MG63 (cell line): ENCODE measurements around the gene GHSR. TPM values are rescaled to one million over a fixed set of nuclear protein-coding genes. Genes with fewer than 3 reads are reported as not detected.
"Not testable (repeated sequence)": the region's sequence is repeated elsewhere in the genome, so short reads cannot be mapped to it uniquely, and the experiment has no call there.

Experiments
- DNase-seq: peaks from one replicate; pipeline ENCODE4 v3.0.0-alpha.2; 2020
- H3K27me3 ChIP-seq: fragments of 250-450 bp; sonication (Bioruptor Pico); 2 replicates; pipeline ENCODE4 v1.5.1; 2020; ENCODE audit warnings: mild to moderate bottlenecking, moderate library complexity
- H3K36me3 ChIP-seq: fragments of 250-450 bp; sonication (Bioruptor Pico); 2 replicates; pipeline ENCODE4 v1.5.1; 2020; ENCODE audit warnings: mild to moderate bottlenecking, moderate library complexity
- H3K4me3 ChIP-seq: fragments of 250-450 bp; sonication (Bioruptor Pico); 2 replicates; pipeline ENCODE4 v1.5.1; 2020; ENCODE audit warnings: mild to moderate bottlenecking, moderate library complexity
- H3K9me3 ChIP-seq: fragments of 250-450 bp; sonication (Bioruptor Pico); 2 replicates; pipeline ENCODE4 v1.5.1; 2020; ENCODE audit warnings: mild to moderate bottlenecking, moderate library complexity
- total RNA-seq: library from RNA; depleted of rRNA; stranded (reverse); fragments of >200 nt; shearing (Covaris generic); gene quantifications from 2 replicates; pipeline ENCODE4 v1.2.3, GENCODE V29; 2014; ENCODE audit warnings: low replicate concordance; rRNA removed

Gene GHSR, protein sequence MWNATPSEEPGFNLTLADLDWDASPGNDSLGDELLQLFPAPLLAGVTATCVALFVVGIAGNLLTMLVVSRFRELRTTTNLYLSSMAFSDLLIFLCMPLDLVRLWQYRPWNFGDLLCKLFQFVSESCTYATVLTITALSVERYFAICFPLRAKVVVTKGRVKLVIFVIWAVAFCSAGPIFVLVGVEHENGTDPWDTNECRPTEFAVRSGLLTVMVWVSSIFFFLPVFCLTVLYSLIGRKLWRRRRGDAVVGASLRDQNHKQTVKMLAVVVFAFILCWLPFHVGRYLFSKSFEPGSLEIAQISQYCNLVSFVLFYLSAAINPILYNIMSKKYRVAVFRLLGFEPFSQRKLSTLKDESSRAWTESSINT
- total RNA-seq = not detected in 2 replicates

DNA sequence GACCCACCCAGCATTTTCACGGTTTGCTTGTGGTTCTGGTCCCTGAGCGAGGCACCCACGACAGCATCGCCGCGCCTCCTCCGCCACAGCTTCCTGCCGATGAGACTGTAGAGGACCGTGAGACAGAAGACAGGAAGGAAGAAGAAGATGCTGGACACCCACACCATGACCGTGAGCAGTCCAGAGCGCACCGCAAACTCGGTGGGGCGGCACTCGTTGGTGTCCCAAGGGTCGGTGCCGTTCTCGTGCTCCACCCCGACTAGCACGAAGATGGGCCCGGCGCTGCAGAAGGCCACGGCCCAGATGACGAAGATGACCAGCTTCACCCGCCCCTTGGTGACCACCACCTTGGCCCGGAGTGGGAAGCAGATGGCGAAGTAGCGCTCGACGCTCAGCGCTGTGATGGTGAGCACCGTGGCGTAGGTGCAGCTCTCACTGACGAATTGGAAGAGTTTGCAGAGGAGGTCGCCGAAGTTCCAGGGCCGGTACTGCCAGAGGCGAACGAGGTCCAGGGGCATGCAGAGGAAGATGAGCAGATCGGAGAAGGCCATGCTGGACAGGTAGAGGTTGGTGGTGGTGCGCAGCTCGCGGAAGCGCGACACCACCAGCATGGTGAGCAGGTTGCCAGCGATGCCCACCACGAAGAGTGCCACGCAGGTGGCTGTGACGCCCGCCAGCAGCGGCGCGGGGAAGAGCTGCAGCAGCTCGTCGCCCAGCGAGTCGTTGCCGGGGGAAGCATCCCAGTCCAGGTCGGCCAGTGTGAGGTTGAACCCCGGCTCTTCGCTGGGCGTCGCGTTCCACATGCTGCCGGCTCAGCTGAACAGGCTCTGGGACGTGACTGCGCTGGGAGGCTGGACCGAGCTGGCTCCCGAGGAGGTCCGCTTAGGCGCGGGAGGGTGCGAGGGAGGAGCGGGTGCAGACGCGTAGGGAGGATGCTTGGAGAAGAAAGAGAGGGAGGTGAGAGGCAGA, at the start of gene GHSR:
TSS of gene GHSR (minus strand) at position 846 of the 969 bp plus-strand sequence. CDS start at position 803, 43 bp downstream.
- peaks cover 2% of the 10 kb centered on the region for H3K9me3 ChIP-seq
- H3K36me3 ChIP-seq = no peaks in the 10 kb centered on the region
- DNase-seq = no peak
- H3K27me3 ChIP-seq = peaks cover 49% of the 10 kb centered on the region
- no peak within 1 kb of the TSS for H3K4me3 ChIP-seq

- not testable (repeated sequence) for H3K27me3 ChIP-seq, H3K36me3 ChIP-seq, H3K9me3 ChIP-seq, H3K4me3 ChIP-seq
- DNase-seq = peak; percentile 63
Measured at GRCh38 chr3:172490198-172490669, 42.0 kb upstream of the GHSR start.

DNA sequence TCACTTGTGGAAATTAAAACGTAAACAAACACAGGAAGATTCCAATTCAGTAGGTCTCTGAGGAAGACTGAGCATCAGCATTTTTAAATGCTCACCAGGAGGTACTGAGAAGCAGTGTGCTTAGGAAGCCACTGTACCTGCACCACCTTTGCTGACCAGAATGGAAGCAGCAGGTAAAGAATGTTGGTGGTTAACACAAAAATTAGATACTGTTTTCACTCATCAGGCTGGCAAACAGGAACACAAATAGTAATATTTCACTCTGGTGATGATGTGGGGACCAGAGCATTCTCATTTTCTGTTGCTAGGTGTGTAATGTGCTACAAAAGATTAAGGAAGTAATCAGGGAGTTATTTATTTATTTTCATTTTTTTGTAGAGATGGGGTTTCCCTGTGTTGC, 29.9 kb upstream of the GHSR start:
- Histone ChIP-seq H3K27me3 (no peaks in the 10 kb centered on the region), H3K9me3 (peaks cover 5% of the 10 kb centered on the region; the same call in 1 of the 2 replicates), H3K36me3 (no peaks in the 10 kb centered on the region), H3K4me3 (no peak overlapping the region)
- DNase-seq = no peak

GRCh38 chr3:172476347-172476746, 28.1 kb upstream of the GHSR start:
- no peaks in the 10 kb centered on the region for H3K27me3 ChIP-seq
- peaks cover 7% of the 10 kb centered on the region for H3K9me3 ChIP-seq
- peak overlapping the region; percentile 57 for H3K4me3 ChIP-seq
- H3K36me3 ChIP-seq = no peaks in the 10 kb centered on the region
- DNase-seq = no peak

DNA sequence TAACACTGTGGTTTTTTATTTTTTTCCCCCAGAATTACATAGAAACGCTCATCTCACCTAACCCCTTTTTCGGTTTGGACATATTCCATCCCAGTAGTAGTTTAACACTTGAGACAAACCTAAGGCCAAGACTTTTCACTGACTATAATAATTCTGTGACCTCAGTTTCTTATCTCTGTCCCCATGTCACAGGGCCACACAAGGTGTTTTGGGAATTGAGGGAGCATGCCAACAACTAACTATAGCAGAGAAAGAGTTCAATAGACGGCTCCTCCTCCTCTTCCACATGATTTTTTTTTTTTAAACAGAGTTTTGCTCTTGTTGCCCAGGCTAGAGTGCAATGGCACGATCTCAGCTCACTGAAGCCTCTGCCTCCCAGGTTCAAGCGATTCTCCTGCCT, 27.4 kb upstream of the GHSR start:
- no peaks in the 10 kb centered on the region for H3K36me3 ChIP-seq
- no peak for DNase-seq
- peaks cover 7% of the 10 kb centered on the region for H3K9me3 ChIP-seq
- no peaks in the 10 kb centered on the region for H3K27me3 ChIP-seq
- no peak overlapping the region for H3K4me3 ChIP-seq

DNA sequence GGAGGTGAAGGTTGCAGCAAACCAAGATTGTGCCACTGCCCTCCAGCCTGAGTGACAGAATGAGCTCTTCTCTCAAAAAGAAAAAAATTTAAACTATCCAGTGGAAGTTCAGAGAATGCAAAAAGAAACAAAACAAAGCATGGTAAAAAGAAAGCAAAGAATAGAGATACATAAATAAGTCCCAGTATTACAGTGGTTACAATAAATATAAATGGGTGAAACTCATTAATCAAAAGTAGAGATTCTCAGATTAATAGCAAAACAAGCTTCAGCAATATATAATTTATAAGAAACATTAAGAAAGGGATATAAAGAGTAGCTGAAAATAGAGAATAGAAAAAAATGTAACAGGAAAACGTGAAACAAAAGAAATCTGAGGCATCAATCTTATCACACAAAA, 23.6 kb upstream of the GHSR start:
- Histone ChIP-seq H3K36me3 (no peaks in the 10 kb centered on the region), H3K27me3 (no peaks in the 10 kb centered on the region)

DNA sequence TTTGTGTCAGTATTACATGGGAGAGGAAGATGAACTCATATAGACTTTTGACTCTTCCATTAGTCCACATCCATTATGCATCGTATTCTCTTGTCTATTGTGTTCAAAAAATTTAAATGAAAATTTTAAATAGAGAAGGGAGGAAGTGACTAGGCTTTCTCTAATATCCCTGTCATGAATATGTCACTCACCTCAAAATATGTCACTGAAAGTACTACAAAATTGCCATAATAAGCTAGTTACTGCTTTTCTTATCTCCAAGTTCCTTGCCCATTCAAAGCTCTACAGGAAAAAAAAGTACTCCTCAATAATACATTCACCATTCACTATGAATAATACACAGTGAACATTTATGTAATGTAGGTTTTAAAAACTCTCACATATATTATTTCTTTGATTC, 22.3 kb upstream of the GHSR start:
- no peak for DNase-seq
- H3K36me3 ChIP-seq = no peaks in the 10 kb centered on the region
- no peaks in the 10 kb centered on the region for H3K27me3 ChIP-seq
- H3K9me3 ChIP-seq = peaks cover 7% of the 10 kb centered on the region
- H3K4me3 ChIP-seq = no peak overlapping the region

More for the DNA sequence above, 23.6 kb upstream of the GHSR start:
- Histone ChIP-seq H3K9me3 (peaks cover 7% of the 10 kb centered on the region), H3K4me3 (no peak overlapping the region)
- DNase-seq = no peak

- H3K27me3 ChIP-seq = no peaks in the 10 kb centered on the region
- peaks cover 6% of the 10 kb centered on the region for H3K9me3 ChIP-seq
- no peak overlapping the region for H3K4me3 ChIP-seq
- no peaks in the 10 kb centered on the region for H3K36me3 ChIP-seq
- DNase-seq = peak; percentile 46
Measured at GRCh38 chr3:172467170-172467824, 19.0 kb upstream of the GHSR start.

DNA sequence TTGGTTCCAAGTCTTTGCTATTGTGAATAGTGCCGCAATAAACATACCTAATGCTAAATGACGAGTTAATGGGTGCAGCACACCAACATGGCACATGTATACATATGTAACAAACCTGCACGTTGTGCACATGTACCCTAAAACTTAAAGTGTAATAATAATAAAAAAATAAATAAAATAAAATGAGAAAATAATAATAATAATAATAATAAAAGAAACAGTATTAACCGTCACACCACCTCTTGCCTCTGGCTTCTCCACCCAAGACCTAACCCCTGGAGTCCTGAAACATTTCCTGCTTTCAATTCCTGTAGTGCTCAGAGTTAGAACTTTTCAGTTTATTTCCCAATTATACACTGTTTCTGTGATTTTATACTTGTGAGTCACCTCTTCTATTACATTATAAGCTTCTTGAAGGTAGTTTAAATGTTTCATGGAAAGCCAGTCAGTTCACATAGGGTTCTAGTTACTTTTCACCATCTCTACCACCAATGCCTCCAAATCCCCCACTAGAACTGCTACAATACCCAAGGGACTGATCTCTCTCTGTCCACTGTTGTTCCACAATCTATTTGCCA, 18.4 kb upstream of the GHSR start:
- H3K9me3 ChIP-seq = no peaks in the 10 kb centered on the region; the same call in 1 of the 2 replicates
- no peaks in the 10 kb centered on the region for H3K36me3 ChIP-seq
- H3K27me3 ChIP-seq = no peaks in the 10 kb centered on the region
- no peak overlapping the region for H3K4me3 ChIP-seq
- no peak for DNase-seq

DNA sequence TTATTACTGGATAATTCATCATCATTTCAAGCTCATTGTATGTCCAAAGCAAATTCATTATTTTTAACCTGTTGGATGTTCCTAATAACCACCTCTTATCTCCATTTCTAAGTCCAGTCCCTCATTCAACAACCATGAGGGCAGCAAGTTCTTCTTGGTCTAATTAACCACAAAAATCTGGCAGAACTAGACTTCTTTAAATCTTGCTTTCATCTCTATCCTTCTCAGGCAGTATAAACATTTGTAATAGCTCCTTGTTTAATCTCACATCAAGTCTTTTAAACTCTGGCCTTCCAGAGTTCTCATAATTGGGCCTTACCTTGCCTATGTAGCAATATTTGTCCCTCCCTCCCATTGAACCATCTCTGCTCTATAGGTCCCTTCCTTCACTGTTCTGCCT, 17.0 kb upstream of the GHSR start:
- Histone ChIP-seq H3K4me3 (no peak overlapping the region), H3K9me3 (no peaks in the 10 kb centered on the region; the same call in 1 of the 2 replicates), H3K36me3 (no peaks in the 10 kb centered on the region), H3K27me3 (no peaks in the 10 kb centered on the region)
- DNase-seq = no peak

GRCh38 chr3:172464306-172464705, 16.1 kb upstream of the GHSR start:
- Histone ChIP-seq H3K36me3 (no peaks in the 10 kb centered on the region), H3K9me3 (no peaks in the 10 kb centered on the region; the same call in 1 of the 2 replicates), H3K27me3 (no peaks in the 10 kb centered on the region), H3K4me3 (no peak overlapping the region)
- no peak for DNase-seq

- no peaks in the 10 kb centered on the region; the same call in 1 of the 2 replicates for H3K9me3 ChIP-seq
- no peak for DNase-seq
- H3K36me3 ChIP-seq = no peaks in the 10 kb centered on the region
- no peak overlapping the region for H3K4me3 ChIP-seq
- H3K27me3 ChIP-seq = no peaks in the 10 kb centered on the region
Measured at GRCh38 chr3:172461530-172462138, 13.4 kb upstream of the GHSR start.

DNA sequence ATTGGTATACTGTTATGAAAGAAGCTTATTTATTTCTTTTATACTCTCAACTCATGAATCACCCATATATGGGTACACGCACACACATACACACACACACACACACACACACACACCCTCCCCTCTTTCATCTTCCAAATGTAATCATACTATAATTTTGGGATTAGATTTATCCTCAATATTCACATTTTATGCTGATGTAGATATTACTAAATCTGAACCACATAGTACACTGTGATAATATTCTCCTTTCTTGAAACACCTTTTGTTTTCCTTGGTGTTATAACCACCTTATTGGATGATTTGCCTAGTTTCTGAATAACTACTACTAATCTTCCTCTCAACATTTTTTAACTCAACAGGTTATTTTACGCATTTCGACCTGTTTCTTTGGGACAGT, 8.1 kb upstream of the GHSR start:
- no peaks in the 10 kb centered on the region for H3K27me3 ChIP-seq
- DNase-seq = no peak
- no peaks in the 10 kb centered on the region for H3K9me3 ChIP-seq
- no peaks in the 10 kb centered on the region for H3K36me3 ChIP-seq
- H3K4me3 ChIP-seq = no peak overlapping the region

GRCh38 chr3:172454180-172454579, 5.9 kb upstream of the GHSR start:
- DNase-seq = no peak
- H3K4me3 ChIP-seq = no peak overlapping the region
- H3K27me3 ChIP-seq = peaks cover 7% of the 10 kb centered on the region
- peaks cover 2% of the 10 kb centered on the region; the same call in 1 of the 2 replicates for H3K9me3 ChIP-seq
- no peaks in the 10 kb centered on the region for H3K36me3 ChIP-seq

GRCh38 chr3:172449466-172450149, 1.4 kb upstream of the GHSR start:
- Histone ChIP-seq H3K36me3 (no peaks in the 10 kb centered on the region), H3K9me3 (peaks cover 2% of the 10 kb centered on the region), H3K27me3 (peaks cover 42% of the 10 kb centered on the region), H3K4me3 (no peak overlapping the region)
- DNase-seq = peak; percentile 37
